Gastrocnemius medialis (tissue), 4 donors: ENCODE measurements around the gene DUX4.
"Not testable (repeated sequence)": the region's sequence is repeated elsewhere in the genome, so short reads cannot be mapped to it uniquely, and the experiment has no call there.

Experiments used
- CTCF ChIP-seq, 5 experiments: fragments of 450-650 bp in 3 of 5; fragments of 200-600 bp in 2 of 5; sonication (generic) in 2 of 5; IDR thresholded peaks in 4 of 5; conservative IDR thresholded peaks in 1 of 5; 1 replicate in 4 of 5; 2 replicates in 1 of 5; pipeline ENCODE4 v1.5.1; 2016 to 2019; ENCODE audit warnings: antibody characterized with exemption in 5 of 5, mild to moderate bottlenecking in 3 of 5, moderate library complexity in 3 of 5
- POLR2A ChIP-seq, 2 donors: fragments of 450-650 bp; IDR thresholded peaks; one replicate each; pipeline ENCODE4 v1.6.1; 2017; ENCODE audit warnings: antibody characterized with exemption in 2 of 2, mild to moderate bottlenecking in 2 of 2, moderate library complexity in 2 of 2

- TF ChIP-seq CTCF (IDR thresholded peaks at IDR 0.05 in 4 of 5, conservative IDR thresholded peaks at IDR 0.05 in 1 of 5); POLR2A (IDR thresholded peaks at IDR 0.05): not testable (repeated sequence)
Measured at GRCh38 chr4:190180947-190181346, 7.4 kb downstream of the DUX4 start.
